GM21526 (cell line): Measurements from ENCODE around the gene TMEM179.

Experiments used
- ATAC-seq: cut with Tn5 transposase; IDR thresholded peaks from one replicate; pipeline ENCODE4 v1.9.1; 2021; ENCODE audit warnings: moderate library complexity; ENCODE audit not compliant: unreplicated experiment, low FRiP score

TMEM179 gene

DNA sequence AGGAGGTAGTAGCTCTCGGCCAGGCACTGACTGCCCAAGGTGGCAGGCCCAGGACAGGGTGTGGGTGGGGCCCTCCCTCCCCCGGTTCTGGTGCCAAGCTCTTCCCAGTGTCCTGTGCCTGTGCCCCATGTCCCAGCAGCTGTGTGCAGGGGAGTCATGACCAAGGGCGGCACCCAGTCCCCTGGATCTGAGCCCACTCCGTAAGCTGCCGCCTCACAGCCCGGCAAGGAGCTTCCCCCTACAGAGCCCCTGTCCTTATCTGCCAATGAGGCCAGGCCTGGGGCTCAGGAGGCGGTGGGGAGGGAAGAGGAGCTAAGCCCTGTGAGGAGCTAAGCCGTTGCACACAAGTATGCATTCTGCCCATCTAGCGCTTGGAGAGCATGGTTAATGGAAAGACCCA is 30.6 kb downstream of the TMEM179 start:
- no peak for ATAC-seq

DNA sequence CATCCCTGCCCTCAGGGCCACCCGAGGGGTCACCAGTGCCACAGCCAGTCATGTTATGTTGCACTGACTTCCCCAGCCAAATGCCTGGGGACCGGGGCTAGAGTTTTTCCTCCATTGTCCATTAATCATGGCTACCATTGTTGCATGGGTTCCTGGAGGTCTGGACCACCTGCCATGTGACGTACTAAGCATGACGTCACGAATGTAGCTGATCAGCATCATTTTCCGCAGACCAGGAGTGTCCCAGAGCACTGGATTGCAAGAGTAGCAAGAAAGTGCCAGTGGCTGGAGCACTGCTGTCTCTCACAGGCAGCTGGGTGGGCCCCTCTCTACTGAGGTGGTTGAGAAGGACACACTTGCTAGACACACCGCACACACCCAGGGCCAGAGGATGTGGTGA is 31.9 kb downstream of the TMEM179 start:
- ATAC-seq = no peak

DNA sequence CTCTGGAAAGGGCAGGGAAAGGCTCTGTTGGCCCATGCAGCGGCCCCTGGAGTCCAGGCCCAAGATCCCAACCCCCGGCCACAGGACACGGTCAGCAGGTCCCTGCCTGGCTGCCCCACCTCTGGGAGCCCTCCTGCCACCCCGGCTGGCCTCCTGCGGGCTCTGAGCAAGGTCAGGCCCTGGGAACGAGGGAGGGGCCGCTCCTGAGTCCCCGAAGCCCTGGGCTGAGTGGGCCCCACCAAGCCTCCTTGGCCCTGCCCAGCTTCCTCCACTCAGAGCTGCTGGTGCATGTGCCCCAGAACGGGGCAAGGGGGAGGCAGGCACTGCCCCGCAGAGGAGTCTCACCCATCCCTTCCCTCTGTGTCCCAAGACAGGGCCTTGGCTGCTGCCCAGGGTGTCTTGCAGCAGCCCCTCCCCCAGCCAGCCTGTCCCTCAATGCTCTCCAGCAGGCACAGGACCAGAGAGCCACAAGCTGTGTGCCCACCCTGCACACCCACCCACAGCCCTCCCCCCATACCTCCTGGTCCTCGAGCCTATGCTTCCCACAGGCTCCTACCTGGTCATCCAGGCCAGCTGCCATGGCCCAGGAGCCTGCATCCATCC is 32.4 kb downstream of the TMEM179 start:
- no peak for ATAC-seq

DNA sequence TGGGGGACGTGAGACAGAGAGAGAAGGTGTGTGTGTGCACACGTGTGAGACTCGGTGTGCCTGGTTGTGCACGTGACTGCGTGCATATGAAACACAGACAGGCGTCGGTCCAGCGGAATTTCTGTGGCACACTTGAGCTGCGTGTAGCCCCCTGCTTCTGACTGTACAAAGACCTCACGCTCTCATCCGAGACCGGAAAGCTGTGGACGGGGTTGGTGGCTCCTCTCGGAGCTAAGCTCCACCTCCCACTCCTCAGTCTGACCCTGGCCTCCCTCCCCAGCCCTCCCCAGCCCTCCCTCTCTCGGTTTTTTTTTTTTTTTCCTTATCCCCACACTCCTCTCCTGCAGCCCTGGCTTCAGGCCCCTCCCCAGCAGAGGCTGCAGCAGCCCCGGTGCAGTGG is 33.3 kb downstream of the TMEM179 start:
- no peak for ATAC-seq

DNA sequence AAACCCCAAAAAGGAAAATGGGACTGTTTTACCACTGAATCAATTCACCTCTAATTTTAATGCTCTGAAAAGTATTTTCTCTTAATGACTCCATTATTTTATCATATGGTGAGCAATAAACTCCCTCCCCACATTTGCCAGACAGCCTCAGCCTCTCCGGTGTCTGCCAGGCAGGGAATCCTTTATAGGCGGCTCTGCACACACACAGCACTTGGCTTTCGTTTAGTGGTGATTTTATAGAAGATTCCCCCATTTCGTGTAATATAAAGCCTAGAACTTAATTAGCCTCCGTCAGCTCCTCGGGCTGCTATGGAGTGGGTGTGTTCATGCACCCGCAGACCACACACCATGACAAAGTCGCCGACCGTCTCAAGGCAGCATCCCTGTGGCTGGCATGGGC is 35.1 kb downstream of the TMEM179 start:
- no peak for ATAC-seq

DNA sequence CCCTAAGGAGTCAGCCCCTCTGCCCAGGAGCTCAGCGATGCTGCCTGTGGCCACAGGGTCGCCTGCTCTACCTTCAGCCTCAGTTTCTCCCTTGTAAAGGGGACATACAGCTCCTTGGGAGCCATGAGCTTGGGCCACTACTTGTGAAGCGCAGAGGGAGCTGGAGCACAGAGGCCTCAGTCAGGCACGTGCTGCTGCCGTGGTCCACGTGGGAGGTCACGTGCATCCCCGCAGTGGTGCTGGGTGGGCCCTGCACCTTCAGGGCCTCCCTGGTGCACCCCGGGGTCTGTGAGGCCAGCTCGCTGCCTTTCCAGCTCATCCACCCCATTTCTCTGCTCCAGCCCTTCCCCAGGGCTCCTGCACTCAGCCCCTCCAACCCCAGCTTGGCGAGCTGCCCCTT is 36.0 kb downstream of the TMEM179 start:
- no peak for ATAC-seq

DNA sequence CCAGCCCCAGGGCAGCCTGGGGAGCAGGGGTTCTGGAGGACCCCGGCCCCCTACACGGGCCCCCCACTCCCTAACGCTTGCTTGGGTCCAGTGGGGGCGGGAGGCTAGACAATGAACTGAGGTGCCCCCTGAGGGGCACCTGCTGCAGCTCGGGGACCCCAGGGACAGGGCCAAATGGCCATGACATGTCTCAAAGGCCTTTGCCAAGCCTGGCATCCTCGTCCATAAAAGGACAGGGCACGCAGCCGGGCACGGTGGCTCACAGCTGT is 36.7 kb downstream of the TMEM179 start:
- ATAC-seq = no peak

DNA sequence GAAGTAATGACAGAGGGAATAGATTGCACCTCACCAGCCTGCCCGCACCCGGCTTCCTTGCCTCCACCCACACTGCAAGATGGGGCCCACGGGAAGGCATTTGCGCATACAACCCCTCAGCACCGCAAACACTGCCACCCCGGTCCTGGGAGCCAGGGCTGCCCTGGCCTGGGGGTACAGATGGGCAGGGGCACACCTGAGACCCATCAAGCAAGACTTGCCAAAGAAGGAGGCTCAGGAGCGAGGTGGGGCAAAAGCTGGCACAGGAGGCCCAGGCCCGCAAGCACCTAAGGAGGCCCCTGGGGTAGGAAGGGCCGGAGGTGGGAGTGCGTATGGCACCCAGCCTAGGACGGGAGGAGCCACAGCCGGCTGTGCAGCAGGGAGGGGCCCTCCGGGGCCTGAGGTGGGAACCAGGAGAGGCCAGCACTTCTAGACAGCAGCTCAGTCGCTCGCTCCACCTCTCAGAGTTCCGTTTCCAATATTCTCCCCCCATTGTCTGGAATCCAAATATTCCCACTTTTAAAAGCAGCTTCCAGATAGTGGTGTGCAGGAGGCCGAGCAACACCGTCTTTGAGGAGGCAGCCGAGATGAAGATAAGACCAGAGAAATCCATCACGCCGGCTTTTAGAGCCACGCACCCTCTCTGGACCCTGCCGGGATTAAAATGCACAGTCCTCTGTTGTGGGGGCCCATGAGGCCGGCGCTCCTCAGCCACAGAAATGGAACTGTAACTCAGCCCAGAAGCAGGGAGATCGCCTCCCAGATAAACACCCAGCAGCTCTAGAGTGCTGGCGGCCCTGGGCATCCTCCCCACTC is 37.2 kb downstream of the TMEM179 start:
- ATAC-seq = no peak

DNA sequence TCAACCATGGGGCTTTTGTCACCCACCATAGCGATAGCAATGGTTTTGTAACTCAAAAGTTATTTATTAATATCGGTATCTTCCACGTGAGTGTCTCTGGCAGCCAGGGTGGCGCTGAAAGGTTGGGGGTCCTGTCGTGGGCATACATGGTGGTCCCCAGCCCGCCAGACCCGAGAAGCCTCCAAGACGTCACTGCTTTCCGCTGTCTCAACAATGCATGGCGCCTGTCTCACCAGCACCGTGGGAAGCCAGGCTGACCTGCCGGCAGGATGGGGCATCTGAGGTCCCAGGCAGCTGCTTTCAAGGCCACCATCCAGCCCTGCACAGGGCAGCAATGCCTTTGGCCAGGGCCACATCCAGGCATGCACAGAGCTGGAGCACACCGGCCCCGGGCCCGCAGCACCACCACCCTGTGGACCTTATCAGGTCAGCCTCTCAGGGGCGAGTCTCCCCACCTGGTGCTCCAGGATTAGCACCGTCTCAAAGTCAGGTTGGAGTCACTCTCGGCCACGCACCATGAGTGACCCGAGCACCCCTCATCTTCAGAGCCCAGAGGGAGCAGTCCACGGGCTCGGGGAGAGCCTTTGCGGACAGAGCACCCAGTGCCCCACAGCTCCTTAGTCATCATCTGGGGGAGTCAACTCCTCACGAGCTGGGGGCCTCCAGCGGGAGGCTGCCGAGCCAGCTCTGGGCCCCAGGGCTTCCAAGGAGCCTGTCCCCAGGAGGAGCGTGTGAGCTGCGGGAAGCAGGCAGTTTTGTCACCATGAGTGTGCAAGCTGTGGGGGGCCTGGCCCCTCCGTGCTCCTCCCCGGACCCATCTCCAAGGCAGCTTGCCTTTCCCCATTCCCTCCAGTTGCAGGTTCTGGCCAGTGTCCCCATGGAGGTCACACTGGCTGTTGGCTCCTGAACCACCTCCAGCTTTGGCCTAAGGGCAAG is 39.6 kb downstream of the TMEM179 start:
- ATAC-seq = no peak

DNA sequence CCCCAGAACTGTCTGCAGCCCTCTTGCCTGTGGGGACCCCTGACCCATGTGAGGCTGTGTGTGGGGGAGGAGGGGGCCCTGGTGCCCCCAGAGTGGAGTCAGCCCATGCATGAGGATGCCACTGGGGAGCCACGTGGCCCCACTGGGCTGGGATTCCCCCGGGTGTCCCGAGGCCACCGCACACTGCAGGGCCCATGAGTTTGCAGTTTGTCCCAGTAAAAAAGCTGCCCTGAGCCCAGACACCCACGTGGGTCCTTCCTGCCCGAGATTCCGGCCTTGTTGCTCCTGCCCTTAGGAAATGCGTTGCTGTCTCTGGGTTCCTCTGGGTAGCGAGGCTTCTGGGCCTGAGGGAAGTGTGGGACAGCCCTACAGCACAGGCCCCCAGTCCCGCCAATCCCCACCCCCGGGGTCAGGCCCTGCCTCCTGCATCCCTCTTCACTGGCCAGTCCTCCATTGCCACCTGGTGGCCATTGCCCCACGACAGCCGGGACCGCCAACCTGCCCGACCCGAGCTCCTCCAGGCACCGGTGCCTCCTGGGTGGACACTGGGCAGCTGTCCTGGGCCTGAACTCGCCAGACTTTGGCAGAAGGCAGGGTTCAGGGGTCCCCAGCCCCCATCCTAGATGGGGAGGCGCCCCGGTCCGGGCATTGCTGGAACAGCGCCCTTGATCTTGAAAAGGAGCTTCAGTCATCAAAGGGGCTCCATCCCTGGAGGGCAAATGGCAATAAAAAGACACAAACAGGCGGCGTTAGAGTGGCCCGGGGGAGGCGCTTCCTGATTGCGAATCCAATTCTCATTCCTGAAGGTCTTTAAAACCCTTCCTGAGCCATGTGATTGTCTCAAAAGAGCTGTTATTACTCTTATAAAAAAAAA is 40.6 kb downstream of the TMEM179 start:
- no peak for ATAC-seq

DNA sequence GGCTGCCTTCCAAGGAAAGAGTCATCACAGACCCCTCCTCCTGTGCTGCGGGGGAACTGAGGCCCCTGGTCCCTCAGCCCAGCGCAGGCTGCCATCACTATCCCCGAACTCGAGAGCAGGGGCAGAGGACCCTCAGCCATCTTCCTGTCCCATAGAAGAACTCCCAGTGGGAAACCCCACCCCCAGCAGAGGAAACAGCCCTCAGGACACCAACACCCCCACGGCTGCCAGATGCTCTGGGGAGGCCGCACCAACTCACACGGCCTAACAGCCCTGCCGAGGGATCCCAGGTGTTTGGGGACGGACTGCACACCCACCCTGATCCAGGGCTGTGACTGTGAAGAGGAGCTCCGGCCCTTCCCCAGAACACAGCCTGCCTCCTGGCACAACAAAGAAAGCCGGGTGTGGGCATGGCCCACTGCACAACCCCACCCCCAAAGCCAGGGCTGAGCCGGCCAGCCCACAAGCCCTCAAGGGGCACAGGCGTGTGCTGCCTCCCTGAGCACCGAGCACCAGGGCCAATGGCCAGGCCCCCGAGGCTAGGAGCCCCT is 41.3 kb downstream of the TMEM179 start:
- ATAC-seq = no peak

DNA sequence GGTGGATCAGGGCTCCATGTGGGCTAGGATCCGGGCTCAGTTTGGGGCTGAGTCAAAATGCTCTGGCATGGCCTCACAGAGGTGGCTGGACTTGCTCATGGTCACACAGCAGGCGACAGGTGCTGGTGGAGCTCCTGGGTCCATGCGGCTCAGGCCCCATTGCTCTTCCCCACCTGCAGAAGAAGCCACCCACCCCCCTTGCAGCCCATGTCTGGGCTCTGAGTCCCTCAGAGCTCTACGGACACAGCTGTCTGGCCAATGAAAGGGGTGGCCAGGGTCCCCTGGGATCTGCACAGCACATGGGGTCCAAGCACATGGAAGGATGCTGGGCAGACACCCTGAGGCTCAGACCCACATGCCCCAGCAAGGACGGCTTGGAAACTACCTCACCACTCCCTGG is 42.0 kb downstream of the TMEM179 start:
- ATAC-seq = no peak

DNA sequence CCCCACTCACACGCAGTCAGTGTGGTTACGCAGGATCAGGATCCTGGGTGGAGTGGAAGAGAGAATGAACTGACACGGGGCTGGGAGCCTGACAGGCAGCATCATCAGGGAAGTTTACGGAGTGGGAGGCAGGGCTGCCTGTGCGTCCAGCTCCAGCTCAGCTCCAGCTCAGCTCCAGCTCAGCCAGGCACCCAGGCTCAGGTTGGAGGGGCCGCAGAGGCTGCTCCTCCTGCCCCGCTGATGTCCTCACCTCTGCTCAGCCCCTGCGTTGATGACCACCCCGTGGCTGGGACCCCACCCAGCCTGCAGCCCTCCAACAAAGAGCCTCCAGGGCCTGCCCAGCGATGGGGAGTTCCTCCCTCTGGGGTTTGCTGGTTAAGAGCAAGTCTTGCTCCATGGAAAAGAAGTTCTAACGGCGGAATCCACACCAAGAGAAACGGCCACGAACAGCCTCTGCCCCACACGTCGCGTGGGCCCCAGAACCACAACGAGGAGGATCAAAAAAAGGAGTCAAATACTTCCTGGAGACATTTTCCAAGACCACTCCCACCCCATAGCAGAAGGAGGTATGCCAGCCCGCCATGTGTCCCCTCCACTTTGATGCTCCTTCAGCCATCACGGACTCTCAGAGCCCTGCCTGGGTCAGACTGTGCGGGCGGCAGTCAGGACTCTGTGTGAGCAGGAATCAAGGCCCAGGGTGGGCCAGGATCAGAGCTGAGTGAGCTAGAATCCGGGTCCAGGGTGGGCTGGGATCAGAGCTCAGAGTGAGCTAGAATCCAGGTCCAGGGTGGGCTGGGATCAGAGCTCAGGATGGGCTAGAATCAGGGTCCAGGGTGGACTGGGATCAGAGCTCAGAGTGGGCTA is 42.7 kb downstream of the TMEM179 start:
- ATAC-seq = no peak

DNA sequence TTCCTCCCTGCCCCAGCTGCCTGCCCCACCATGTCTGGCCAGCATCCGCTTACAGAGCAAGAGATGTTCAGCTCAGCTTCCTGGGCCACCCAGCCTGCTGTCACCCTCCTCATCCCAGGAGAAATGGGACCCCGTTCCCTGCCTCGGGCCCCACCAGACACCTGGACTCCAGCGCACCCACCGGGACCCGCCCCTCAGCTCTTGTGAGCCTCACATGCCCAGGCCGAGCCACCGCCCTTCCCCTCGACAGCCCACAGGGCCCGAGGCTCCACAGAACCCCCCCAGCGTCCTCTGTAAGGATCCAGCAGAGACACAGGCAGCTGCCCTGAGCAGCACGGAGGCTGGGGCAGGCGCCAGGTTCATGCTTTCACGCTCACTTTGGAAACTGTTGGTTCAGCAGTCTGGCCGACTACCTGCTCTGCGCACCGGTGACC is 43.4 kb downstream of the TMEM179 start:
- ATAC-seq = no peak

DNA sequence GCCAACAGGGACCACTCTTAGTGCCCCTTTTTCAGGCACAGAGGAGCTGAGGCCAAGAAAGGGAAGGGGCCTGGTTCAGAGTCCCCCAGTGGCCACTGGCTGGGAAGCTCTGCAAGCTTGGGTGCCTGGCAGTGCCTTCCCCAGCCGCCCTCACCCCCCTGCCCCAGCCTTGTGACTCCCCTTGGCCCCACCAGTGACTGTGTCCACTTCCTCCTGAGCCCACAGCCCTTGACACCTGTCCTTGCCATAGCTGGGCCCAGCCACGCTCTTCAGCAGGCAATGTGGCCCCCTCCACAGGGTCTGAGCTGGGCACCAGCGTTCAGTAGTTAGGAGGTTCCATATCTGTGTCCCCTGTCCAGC is 44.0 kb downstream of the TMEM179 start:
- ATAC-seq = no peak

DNA sequence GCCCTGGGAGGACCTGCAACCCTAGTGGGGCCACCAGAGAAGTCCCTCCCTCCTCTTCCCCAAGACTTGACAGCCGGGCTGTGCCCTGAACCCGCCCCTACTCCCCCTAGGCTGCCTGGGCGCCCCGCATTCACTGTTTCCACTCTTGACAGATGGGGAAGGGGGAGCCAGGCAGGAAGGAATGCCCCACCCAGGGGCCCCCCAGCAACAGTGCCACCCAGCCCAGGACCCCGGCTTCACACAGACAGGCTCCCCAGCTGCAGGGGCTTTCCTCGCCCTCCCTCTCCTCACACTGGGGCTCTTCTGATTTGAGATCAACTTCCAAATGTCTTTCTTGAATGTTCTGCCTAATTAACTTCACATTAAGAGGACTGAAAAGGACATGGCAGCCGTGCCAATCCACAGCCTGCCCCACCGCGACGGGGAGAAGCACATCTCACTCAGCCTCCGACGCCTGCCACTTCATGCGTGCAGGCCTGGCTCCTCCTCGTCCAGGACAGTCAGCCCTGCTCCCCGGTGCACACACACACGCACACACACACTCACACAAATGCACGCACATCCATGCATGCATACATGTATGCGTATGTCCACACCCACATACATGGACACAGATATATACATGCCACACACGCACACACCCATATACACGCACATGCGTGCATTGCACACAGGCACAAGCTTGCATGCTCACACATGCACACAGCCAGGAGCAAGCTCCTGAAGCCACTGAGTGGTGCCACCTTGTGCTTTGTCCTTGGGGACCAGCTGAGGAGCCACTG is 44.6 kb downstream of the TMEM179 start:
- no peak for ATAC-seq

DNA sequence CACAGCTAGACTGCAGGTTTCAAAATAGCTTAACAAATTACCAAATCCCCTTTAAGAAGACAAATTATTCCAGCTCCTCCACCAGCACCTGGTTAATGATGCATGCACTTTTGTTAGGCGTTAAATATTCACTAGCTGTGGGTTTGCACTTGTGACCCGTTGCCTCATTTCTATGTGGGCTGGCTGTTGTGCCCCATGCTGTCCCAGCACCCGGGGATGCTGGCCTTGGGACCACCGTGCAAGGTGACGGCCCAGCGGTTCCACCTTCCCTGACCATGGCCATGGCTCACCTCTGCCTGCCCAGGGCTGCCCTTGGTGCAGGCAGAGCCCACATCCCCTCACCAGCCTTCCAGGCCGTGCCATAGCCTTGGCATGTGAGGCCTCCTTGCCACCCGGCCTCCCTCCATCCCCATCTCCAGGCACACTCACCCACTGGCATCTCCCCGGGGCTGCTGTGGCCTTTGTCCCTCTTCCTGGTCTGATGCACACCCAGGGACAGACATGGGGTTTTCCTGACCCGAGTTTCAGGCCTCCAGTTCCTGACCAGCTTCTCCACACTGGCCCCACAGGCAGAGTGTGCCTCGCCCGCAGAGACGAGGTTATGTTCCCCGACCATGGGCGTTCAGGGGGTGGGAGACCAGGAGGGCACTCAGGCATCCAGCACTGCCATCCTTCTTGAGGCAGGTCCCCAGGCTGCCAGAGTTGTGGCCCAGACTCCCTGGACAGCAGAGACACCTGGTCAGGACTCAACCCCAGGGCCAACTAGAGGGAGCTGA is 45.4 kb downstream of the TMEM179 start:
- no peak for ATAC-seq
